Trophoblast cell (in vitro differentiated cells and primary cell): ENCODE data around the gene LOXL3.

Experiments used
- DNase-seq, 2 donors: peaks; one replicate each; pipeline ENCODE4 v3.0.0-alpha.2; 2016
- H2AFZ ChIP-seq: 2 replicates; pipeline ENCODE4 v1.6.1; 2013; ENCODE audit warnings: low read length, moderate library complexity, mild to moderate bottlenecking; ENCODE audit not compliant: insufficient read depth, poor library complexity
- H2AK5ac ChIP-seq: 2 replicates; pipeline ENCODE4 v1.6.1; 2013; ENCODE audit warnings: mild to moderate bottlenecking, low read length
- H2BK120ac ChIP-seq: 2 replicates; pipeline ENCODE4 v1.6.1; 2013; ENCODE audit warnings: low read length, mild to moderate bottlenecking, moderate library complexity; ENCODE audit not compliant: insufficient read depth, poor library complexity
- H2BK12ac ChIP-seq: 2 replicates; pipeline ENCODE4 v1.6.1; 2013; ENCODE audit warnings: mild to moderate bottlenecking, low read length, moderate library complexity
- H2BK5ac ChIP-seq: 2 replicates; pipeline ENCODE4 v1.6.1; 2013; ENCODE audit warnings: low read length, low read depth, moderate library complexity, mild to moderate bottlenecking; ENCODE audit not compliant: poor library complexity
- H3K14ac ChIP-seq: 2 replicates; pipeline ENCODE4 v1.6.1; 2013; ENCODE audit warnings: mild to moderate bottlenecking, low read length
- H3K18ac ChIP-seq: 2 replicates; pipeline ENCODE4 v1.6.1; 2013; ENCODE audit warnings: mild to moderate bottlenecking, low read length
- H3K23ac ChIP-seq: 2 replicates; pipeline ENCODE4 v1.6.1; 2013; ENCODE audit warnings: low read length
- H3K27ac ChIP-seq: 2 replicates; pipeline ENCODE4 v1.5.1; 2013; ENCODE audit warnings: low read depth, mild to moderate bottlenecking, inconsistent platforms, low read length, moderate library complexity
- H3K27me3 ChIP-seq: 2 replicates; pipeline ENCODE4 v1.6.1; 2013; ENCODE audit warnings: inconsistent platforms, mild to moderate bottlenecking, low read length, moderate library complexity; ENCODE audit not compliant: insufficient read depth
- H3K36me3 ChIP-seq, 2 experiments: 1 replicate in 1 of 2; 2 replicates in 1 of 2; pipeline ENCODE4 v1.6.1; 2013; ENCODE audit warnings: low read length in 2 of 2, mild to moderate bottlenecking in 2 of 2, moderate library complexity in 1 of 2; ENCODE audit not compliant: insufficient read depth in 2 of 2, control insufficient read depth in 1 of 2
- H3K4ac ChIP-seq: 2 replicates; pipeline ENCODE4 v1.6.1; 2013; ENCODE audit warnings: low read depth, mild to moderate bottlenecking, low read length, moderate library complexity
- H3K4me1 ChIP-seq, 2 experiments: 1 replicate in 1 of 2; 2 replicates in 1 of 2; pipeline ENCODE4 v1.6.1; 2013; ENCODE audit warnings: low read length in 2 of 2, mild to moderate bottlenecking in 2 of 2, moderate library complexity in 1 of 2; ENCODE audit not compliant: insufficient read depth in 2 of 2, control insufficient read depth in 1 of 2
- H3K4me2 ChIP-seq: 2 replicates; pipeline ENCODE4 v1.6.1; 2013; ENCODE audit warnings: inconsistent platforms, mild to moderate bottlenecking, low read length, moderate library complexity
- H3K4me3 ChIP-seq: 2 replicates; pipeline ENCODE4 v1.5.1; 2013; ENCODE audit warnings: mild to moderate bottlenecking, low read depth, low read length, inconsistent platforms
- H3K79me1 ChIP-seq: one replicate; pipeline ENCODE4 v1.6.1; 2013; ENCODE audit warnings: low read length
- H3K79me2 ChIP-seq: 2 replicates; pipeline ENCODE4 v1.6.1; 2013; ENCODE audit warnings: low read length, mild to moderate bottlenecking; ENCODE audit not compliant: control insufficient read depth, insufficient read depth, poor library complexity
- H3K9ac ChIP-seq: 2 replicates; pipeline ENCODE4 v1.6.1; 2013; ENCODE audit warnings: mild to moderate bottlenecking, low read length
- H3K9me3 ChIP-seq: 2 replicates; pipeline ENCODE4 v1.6.1; 2013; ENCODE audit warnings: low read depth, mild to moderate bottlenecking, control low read depth, inconsistent platforms, low read length; ENCODE audit not compliant: insufficient read depth
- H4K12ac ChIP-seq: 2 replicates; pipeline ENCODE4 v1.6.1; 2013; ENCODE audit warnings: low read depth, mild to moderate bottlenecking, low read length, moderate library complexity
- H4K8ac ChIP-seq: 2 replicates; pipeline ENCODE4 v1.6.1; 2013; ENCODE audit warnings: low read depth, mild to moderate bottlenecking, low read length, moderate library complexity
- H4K91ac ChIP-seq: one replicate; pipeline ENCODE4 v1.6.1; 2013; ENCODE audit warnings: low read depth, mild to moderate bottlenecking, low read length, moderate library complexity
- WGBS: extraction: QIAGEN DNeasy Blood & Tissue Kit; methylation state at CpG from one replicate; pipeline ENCODE4 v1.1.7; 2013; ENCODE audit warnings: missing lambda C conversion rate; ENCODE audit not compliant: insufficient read length, insufficient coverage; ENCODE audit errors: extremely low coverage; 5-methylcytosine and 5-hydroxymethylcytosine counted together

LOXL3 gene

DNA sequence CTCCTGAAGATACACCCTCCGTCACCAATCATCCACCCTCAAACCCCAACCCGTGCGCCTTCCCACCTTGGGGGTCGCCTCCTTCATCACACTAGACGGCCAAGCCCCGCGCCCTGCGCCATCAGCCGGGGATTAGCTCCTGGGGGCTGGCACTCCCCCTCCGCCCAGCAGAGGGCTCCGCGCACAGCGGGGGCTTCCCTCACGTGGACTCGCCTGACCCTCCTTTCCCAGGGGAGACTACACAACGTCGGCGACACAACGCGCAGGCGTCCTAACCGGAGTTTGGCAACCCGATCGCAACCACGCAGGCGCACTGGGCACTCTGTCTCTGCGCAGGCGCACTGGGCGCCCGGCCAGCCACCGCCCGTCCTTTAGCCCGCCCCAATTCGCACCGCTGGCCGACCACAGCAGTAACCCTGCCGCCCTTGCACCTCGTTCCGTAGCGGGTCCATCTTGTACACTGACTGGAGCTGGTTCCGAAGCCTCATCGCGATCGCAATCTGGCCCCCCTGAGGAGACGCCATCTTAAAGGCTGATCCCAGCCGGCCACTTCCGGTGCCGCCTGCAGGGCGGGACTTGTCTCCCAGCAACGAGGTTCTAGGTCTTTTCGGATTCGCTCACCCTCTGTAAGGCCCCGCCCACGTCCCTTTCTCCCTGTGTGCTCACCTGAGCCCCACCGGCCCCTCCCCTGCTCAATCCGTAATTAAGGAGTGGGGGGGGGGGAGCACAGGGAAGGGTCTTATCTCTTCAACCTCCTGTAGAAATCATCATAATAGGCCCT is 46.4 kb downstream of the LOXL3 start, which contains the start of gene PCGF1:
Gene PCGF1, minus strand, starts transcription at position 551 of the 781 bp plus-strand sequence. Its CDS starts 27 bp downstream, at position 524.
- Histone ChIP-seq H3K79me2 (peaks cover 16% of the 10 kb centered on the region), H4K12ac (peak within 1 kb of the TSS; percentile 93), H2BK120ac (peak within 1 kb of the TSS; percentile 94), H3K4me2 (peak within 1 kb of the TSS; percentile 95), H3K18ac (peak within 1 kb of the TSS; percentile 97), H3K4me1 (peaks cover 19 to 20% of the 10 kb centered on the region in 2 experiments), H4K8ac (peak within 1 kb of the TSS; percentile 98), H2BK12ac (peak within 1 kb of the TSS; percentile 7), H3K27me3 (peaks cover 36% of the 10 kb centered on the region), H2BK5ac (peak within 1 kb of the TSS; percentile 95), H3K4ac (peak within 1 kb of the TSS; percentile 88), H3K79me1 (peaks cover 27% of the 10 kb centered on the region), H3K23ac (no peak within 1 kb of the TSS), H3K4me3 (peak within 1 kb of the TSS; percentile 98), H4K91ac (peak within 1 kb of the TSS; percentile 99), H2AK5ac (peak within 1 kb of the TSS; percentile 80), H3K27ac (peak within 1 kb of the TSS; percentile 98), H3K14ac (peak within 1 kb of the TSS; percentile 99), H3K9me3 (peaks cover 2% of the 10 kb centered on the region), H3K9ac (peak within 1 kb of the TSS; percentile 96), H2AFZ (peak within 1 kb of the TSS; percentile 98), H3K36me3 (peaks cover 8 to 11% of the 10 kb centered on the region in 2 experiments)
- no CpG with 5 or more reads among the region's 56 CpGs for WGBS
- peak; percentile 99 to 100 for DNase-seq

DNA sequence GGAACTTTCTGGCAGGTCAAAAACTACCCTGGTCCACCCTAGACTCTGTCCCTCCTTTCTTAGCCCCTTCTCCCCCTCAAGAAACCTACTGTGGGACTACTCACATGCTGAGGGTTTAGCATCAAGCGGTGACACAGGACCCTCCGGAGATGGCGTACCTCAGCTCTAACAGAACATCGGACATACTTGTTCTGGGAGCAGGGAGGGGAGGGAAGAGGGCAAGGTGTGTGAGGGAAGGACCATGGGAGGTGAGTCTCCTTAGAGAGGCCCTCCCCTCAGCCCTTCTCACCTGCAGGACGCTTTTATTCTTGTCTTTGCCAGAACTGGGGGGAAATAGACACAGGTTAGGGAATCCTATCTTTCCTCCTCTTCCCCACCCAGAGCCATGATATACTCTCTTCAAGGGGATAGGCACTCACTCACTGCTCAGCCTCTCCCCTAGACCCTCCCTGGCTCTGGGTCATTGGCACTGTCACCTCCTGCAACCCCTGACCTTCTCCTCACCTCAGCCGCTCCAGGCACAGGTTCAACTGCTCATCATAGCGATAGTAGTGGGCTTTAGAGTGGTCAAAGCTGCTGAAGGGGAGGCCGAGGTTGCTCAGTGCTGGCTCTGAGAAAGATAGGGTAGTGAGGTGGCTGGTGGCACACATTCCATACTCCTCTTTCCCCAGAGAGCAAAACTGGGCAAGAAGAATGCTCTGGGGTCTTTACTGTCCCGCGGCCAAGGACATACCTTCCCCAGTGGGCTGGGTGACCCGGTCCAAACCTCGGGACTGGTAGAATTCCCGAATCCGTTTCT is 48.1 kb downstream of the LOXL3 start:
- Histone ChIP-seq H3K18ac (no peak overlapping the region), H3K14ac (no peak overlapping the region), H4K12ac (no peak overlapping the region), H2BK120ac (no peak overlapping the region), H3K4ac (no peak overlapping the region), H3K4me3 (no peak overlapping the region), H3K79me1 (peaks cover 28% of the 10 kb centered on the region), H3K36me3 (peaks cover 8 to 11% of the 10 kb centered on the region in 2 experiments), H3K79me2 (peaks cover 16% of the 10 kb centered on the region), H2BK5ac (no peak overlapping the region), H3K27ac (no peak overlapping the region), H4K8ac (no peak overlapping the region), H4K91ac (no peak overlapping the region), H3K9ac (no peak overlapping the region), H3K23ac (no peak overlapping the region), H3K27me3 (peaks cover 39% of the 10 kb centered on the region), H3K4me1 (peaks cover 19 to 24% of the 10 kb centered on the region in 2 experiments), H2AFZ (no peak overlapping the region), H2BK12ac (no peak overlapping the region), H3K9me3 (peaks cover 2% of the 10 kb centered on the region), H3K4me2 (no peak overlapping the region), H2AK5ac (no peak overlapping the region)
- no peak for DNase-seq
- no CpG with 5 or more reads among the region's 14 CpGs for WGBS

DNA sequence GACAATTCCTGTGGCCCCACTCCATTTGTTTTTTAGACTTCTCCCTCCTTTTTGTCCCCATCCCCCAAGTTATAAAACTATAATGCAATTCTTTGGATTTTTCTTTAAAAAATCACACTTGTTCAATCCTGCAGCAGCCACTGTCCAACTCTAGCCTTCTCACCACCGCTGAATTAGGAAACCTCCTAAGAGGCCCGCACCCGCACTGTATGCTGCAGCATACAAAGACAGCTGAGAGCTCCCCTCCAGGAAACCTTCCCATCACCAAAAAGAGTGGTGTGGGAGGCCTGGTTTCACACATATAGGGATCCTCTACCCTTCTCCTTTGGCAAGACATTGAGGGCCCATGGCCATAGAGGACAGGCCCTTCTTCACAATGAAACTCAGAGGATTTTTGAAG is 49.2 kb downstream of the LOXL3 start:
- no peak overlapping the region for H3K9ac ChIP-seq
- no peak overlapping the region for H4K91ac ChIP-seq
- no peak overlapping the region for H2BK12ac ChIP-seq
- H4K8ac ChIP-seq, result no peak overlapping the region
- no peak overlapping the region for H2AK5ac ChIP-seq
- no peak overlapping the region for H3K4me3 ChIP-seq
- no peak overlapping the region for H4K12ac ChIP-seq
- WGBS, result no CpG with 5 or more reads among the region's 3 CpGs
- H3K18ac ChIP-seq, result no peak overlapping the region
- H3K23ac ChIP-seq, result no peak overlapping the region
- no peak overlapping the region for H3K4me2 ChIP-seq
- peaks cover 43% of the 10 kb centered on the region for H3K27me3 ChIP-seq
- no peak overlapping the region for H2BK120ac ChIP-seq
- H3K9me3 ChIP-seq, result peaks cover 2% of the 10 kb centered on the region
- H3K27ac ChIP-seq, result no peak overlapping the region
- H2BK5ac ChIP-seq, result no peak overlapping the region
- H3K4me1 ChIP-seq, result peaks cover 19 to 24% of the 10 kb centered on the region in 2 experiments
- peaks cover 8 to 11% of the 10 kb centered on the region in 2 experiments for H3K36me3 ChIP-seq
- H3K14ac ChIP-seq, result no peak overlapping the region
- H2AFZ ChIP-seq, result no peak overlapping the region
- peaks cover 28% of the 10 kb centered on the region for H3K79me1 ChIP-seq
- H3K4ac ChIP-seq, result no peak overlapping the region
- DNase-seq, result no peak
- peaks cover 16% of the 10 kb centered on the region for H3K79me2 ChIP-seq
